OCI-LY3 (cell line): Measurements from ENCODE around the gene H2BK1.
A peak's percentile ranks its signal among the peaks of the same experiment; 100 is the strongest.

Source experiments
- H2AFZ ChIP-seq: fragments of 200-600, 300-600 bp; shearing (Covaris generic); 2 replicates; pipeline ENCODE4 v1.6.0; 2014; ENCODE audit warnings: antibody characterized with exemption, low read depth, low read length
- H3K27ac ChIP-seq: fragments of 200-600, 300-600 bp; sonication (generic); 2 replicates; pipeline ENCODE4 v1.5.1; 2014; ENCODE audit warnings: mild to moderate bottlenecking, low read length, moderate library complexity, mixed read lengths
- H3K27me3 ChIP-seq: fragments of 200-600, 300-600 bp; sonication (generic); 2 replicates; pipeline ENCODE4 v1.6.1; 2014; ENCODE audit warnings: low read depth, low read length, mixed read lengths
- H3K36me3 ChIP-seq: fragments of 200-600, 300-600 bp; sonication (generic); replicated peaks from 2 replicates; pipeline ENCODE3; 2014; ENCODE audit warnings: low read depth, low read length, mixed read lengths
- H3K4me1 ChIP-seq: fragments of 300-600, 200-600 bp; sonication (generic); 2 replicates; pipeline ENCODE4 v1.6.1; 2014; ENCODE audit warnings: low read length, mixed read lengths
- H3K4me2 ChIP-seq: fragments of 200-600, 300-600 bp; sonication (generic); 2 replicates; pipeline ENCODE4 v1.6.1; 2014; ENCODE audit warnings: low read length, mixed read lengths
- H3K4me3 ChIP-seq: fragments of 300-600, 200-600 bp; sonication (generic); 2 replicates; pipeline ENCODE4 v1.5.1; 2014; ENCODE audit warnings: antibody characterized with exemption, mild to moderate bottlenecking, low read length, moderate library complexity
- H3K79me2 ChIP-seq: fragments of 300-600, 200-600 bp; shearing (Covaris generic); 2 replicates; pipeline ENCODE4 v1.6.1; 2014; ENCODE audit warnings: mild to moderate bottlenecking, low read length, mixed read lengths
- H3K9ac ChIP-seq: fragments of 300-600, 200-600 bp; shearing (Covaris generic); 2 replicates; pipeline ENCODE4 v1.6.0; 2014; ENCODE audit warnings: mild to moderate bottlenecking, low read length, moderate library complexity
- H3K9me3 ChIP-seq: fragments of 200-600, 300-600 bp; shearing (Covaris generic); 2 replicates; pipeline ENCODE4 v1.6.1; 2014; ENCODE audit warnings: low read length, mixed read lengths; ENCODE audit not compliant: insufficient read depth
- H4K20me1 ChIP-seq: fragments of 200-600, 300-600 bp; sonication (generic); 2 replicates; pipeline ENCODE4 v1.6.1; 2016; ENCODE audit warnings: low read length, mixed read lengths; ENCODE audit not compliant: insufficient read depth
- CTCF ChIP-seq: fragments of 200-600, 300-600 bp; sonication (generic); IDR thresholded peaks from 2 replicates; pipeline ENCODE4 v1.5.1; 2014; ENCODE audit warnings: antibody characterized with exemption, low read length, low read depth
- EZH2phosphoT487 ChIP-seq: fragments of 200-600 bp; shearing (Covaris generic); IDR thresholded peaks from 2 replicates; pipeline ENCODE4 v1.6.1; 2018; ENCODE audit warnings: antibody characterized with exemption, mixed run types, low read depth

The H2BK1 gene

GRCh38 chr7:151249034-151249731 is 38.9 kb upstream of the H2BK1 start:
- Histone ChIP-seq H4K20me1 (peaks cover 4% of the 10 kb centered on the region; the same call in 1 of the 2 replicates), H3K27ac (no peak overlapping the region), H3K4me1 (peaks cover 16% of the 10 kb centered on the region), H2AFZ (no peak overlapping the region), H3K4me3 (no peak overlapping the region), H3K79me2 (no peaks in the 10 kb centered on the region), H3K27me3 (peaks cover 64% of the 10 kb centered on the region), H3K4me2 (no peak overlapping the region), H3K9ac (no peak overlapping the region), H3K9me3 (no peaks in the 10 kb centered on the region), H3K36me3 (no peaks in the 10 kb centered on the region)
- no peak for TF ChIP-seq EZH2phosphoT487
- TF ChIP-seq CTCF, result no peak

- Histone ChIP-seq H3K9me3 (no peaks in the 10 kb centered on the region), H3K27ac (no peak within 1 kb of the TSS), H3K4me2 (peak within 1 kb of the TSS; percentile 77), H3K4me1 (peaks cover 23% of the 10 kb centered on the region), H2AFZ (no peak within 1 kb of the TSS; the same call in 1 of the 2 replicates), H3K36me3 (no peaks in the 10 kb centered on the region), H3K79me2 (no peaks in the 10 kb centered on the region), H3K9ac (peak within 1 kb of the TSS; percentile 36; the same call in 1 of the 2 replicates), H4K20me1 (peaks cover 4% of the 10 kb centered on the region; the same call in 1 of the 2 replicates), H3K27me3 (peaks cover 59% of the 10 kb centered on the region), H3K4me3 (peak within 1 kb of the TSS; percentile 73)
- TF ChIP-seq CTCF, result no peak
- TF ChIP-seq EZH2phosphoT487, result no peak
These were observed 38.2 kb upstream of the H2BK1 start, which contains the start of gene SMARCD3 for GRCh38 chr7:151248346-151249033. SMARCD3 (minus strand) TSS chr7:151248694; CDS start chr7:151248562, 132 bp downstream.

- Histone ChIP-seq H3K4me2 (peak overlapping the region; percentile 77), H3K4me1 (peaks cover 28% of the 10 kb centered on the region), H3K27ac (no peak overlapping the region), H4K20me1 (peaks cover 4% of the 10 kb centered on the region; the same call in 1 of the 2 replicates), H3K79me2 (no peaks in the 10 kb centered on the region), H3K9me3 (no peaks in the 10 kb centered on the region), H3K4me3 (peak overlapping the region; percentile 73), H3K36me3 (no peaks in the 10 kb centered on the region), H3K9ac (peak overlapping the region; percentile 36; the same call in 1 of the 2 replicates), H3K27me3 (peaks cover 56% of the 10 kb centered on the region), H2AFZ (no peak overlapping the region; the same call in 1 of the 2 replicates)
- TF ChIP-seq EZH2phosphoT487, result no peak
- no peak for TF ChIP-seq CTCF
These were observed 37.5 kb upstream of the H2BK1 start for GRCh38 chr7:151247611-151248345.
